PFSK-1 (cell line): ENCODE results near the gene DGCR2.

Experiments used
- POLR2AphosphoS5 ChIP-seq: IDR thresholded peaks from 2 replicates; pipeline ENCODE4 v1.6.1; 2012; ENCODE audit warnings: low read depth, mild to moderate bottlenecking, control low read depth, low read length, moderate library complexity
- TAF1 ChIP-seq: IDR thresholded peaks from 2 replicates; pipeline ENCODE4 v1.6.1; 2012; ENCODE audit warnings: low read length, control low read depth, borderline replicate concordance; ENCODE audit not compliant: insufficient read depth
- TF ChIP-seq, protein P1 (sequence below), 2 experiments: IDR thresholded peaks; 2 replicates each; pipeline versions ENCODE4 v1.6.1 to v1.8.0; 2011 to 2012; ENCODE audit warnings: low read depth in 2 of 2, low read length in 2 of 2, control low read depth in 1 of 2, inconsistent platforms in 1 of 2, mild to moderate bottlenecking in 1 of 2, moderate library complexity in 1 of 2; ENCODE audit not compliant: insufficient read depth in 1 of 2

DNA sequence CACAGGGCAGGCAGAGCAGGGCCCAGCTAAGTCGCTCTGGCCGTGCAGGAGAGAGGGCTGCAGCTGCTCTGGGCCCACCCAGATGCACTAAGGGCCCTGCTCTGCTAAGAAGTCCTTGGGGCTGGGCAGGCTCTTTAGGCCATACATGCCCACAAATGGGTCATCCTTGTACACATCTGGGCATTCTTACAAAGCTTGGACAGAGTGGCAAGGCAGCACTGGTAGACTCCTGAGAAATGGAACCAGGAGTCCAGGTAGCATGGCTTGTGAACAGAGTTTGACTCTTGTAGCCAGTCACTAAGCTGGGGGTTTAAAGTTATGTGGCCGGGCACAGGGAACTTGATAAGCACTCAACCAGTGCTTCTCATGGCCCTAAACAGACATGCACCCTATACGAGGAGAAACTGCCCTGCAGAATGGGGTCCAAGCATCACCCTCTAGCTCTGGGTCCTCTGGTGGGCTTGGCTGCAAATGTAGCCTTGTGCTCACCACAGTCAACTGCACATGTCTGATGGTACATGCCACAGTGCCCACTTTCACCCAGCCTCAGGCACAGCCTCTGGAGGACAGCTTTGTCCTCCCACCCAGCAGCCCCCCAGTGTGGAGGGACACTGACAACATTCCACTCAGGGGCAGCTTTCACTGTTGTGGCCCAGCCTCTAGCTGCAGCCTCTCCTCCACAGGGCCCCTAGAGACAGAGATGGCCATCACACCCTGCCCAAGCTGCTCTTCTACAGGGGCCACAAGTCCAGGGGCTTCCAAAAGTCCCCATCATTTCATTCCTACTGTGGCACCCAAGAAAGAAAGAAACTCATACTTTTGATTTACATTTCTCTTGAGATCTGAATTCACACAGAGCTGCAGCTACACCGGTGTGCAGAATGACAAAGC lies 75.2 kb downstream of the DGCR2 start:
- no peak for TF ChIP-seq POLR2AphosphoS5
- TF ChIP-seq, protein P1, sequence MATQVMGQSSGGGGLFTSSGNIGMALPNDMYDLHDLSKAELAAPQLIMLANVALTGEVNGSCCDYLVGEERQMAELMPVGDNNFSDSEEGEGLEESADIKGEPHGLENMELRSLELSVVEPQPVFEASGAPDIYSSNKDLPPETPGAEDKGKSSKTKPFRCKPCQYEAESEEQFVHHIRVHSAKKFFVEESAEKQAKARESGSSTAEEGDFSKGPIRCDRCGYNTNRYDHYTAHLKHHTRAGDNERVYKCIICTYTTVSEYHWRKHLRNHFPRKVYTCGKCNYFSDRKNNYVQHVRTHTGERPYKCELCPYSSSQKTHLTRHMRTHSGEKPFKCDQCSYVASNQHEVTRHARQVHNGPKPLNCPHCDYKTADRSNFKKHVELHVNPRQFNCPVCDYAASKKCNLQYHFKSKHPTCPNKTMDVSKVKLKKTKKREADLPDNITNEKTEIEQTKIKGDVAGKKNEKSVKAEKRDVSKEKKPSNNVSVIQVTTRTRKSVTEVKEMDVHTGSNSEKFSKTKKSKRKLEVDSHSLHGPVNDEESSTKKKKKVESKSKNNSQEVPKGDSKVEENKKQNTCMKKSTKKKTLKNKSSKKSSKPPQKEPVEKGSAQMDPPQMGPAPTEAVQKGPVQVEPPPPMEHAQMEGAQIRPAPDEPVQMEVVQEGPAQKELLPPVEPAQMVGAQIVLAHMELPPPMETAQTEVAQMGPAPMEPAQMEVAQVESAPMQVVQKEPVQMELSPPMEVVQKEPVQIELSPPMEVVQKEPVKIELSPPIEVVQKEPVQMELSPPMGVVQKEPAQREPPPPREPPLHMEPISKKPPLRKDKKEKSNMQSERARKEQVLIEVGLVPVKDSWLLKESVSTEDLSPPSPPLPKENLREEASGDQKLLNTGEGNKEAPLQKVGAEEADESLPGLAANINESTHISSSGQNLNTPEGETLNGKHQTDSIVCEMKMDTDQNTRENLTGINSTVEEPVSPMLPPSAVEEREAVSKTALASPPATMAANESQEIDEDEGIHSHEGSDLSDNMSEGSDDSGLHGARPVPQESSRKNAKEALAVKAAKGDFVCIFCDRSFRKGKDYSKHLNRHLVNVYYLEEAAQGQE (IDR thresholded peaks at IDR 0.05; ENCODE audit: insufficient read depth in 1 of 2, low read depth in 2 of 2, low read length in 2 of 2): no peak
- no peak for TF ChIP-seq TAF1
